Suppressor macrophage treated with lipopolysaccharide for 1 hour (primary cell): ENCODE measurements around the gene HAPLN3.

ENCODE experiments used
- DNase-seq, 3 donors: peaks; one replicate each; pipeline ENCODE4 v3.0.0-alpha.2; 2020 to 2022

The HAPLN3 gene

GRCh38 chr15:88909956-88910831 lies 14.8 kb upstream of the HAPLN3 start:
- DNase-seq = no peak

GRCh38 chr15:88908697-88909621 lies 13.6 kb upstream of the HAPLN3 start:
- DNase-seq = no peak

DNA sequence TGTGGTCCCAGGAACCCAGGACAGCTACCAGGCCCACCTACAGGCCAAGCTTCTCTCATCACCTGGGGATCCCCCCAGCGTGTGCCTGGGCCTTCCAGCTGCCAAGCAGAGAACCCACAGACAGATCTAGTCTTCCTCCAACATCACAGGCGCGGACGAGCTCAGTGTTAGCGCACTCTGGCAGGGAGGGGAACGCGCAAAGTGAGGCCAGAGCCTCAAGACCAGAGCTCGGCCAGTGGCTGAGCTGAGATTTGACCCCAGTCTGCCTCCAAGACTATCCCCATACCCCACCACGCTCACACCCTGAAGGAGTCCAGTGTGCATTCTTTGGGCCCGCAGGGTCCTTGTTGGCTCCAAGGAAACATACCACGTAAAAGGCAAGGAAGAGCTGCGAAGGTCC lies 12.8 kb upstream of the HAPLN3 start:
- no peak for DNase-seq

- no peak for DNase-seq
Observed at GRCh38 chr15:88907111-88907510, 11.8 kb upstream of the HAPLN3 start.

GRCh38 chr15:88906551-88906950 lies 11.2 kb upstream of the HAPLN3 start:
- no peak for DNase-seq

GRCh38 chr15:88906130-88906529 lies 10.8 kb upstream of the HAPLN3 start:
- DNase-seq = no peak

DNA sequence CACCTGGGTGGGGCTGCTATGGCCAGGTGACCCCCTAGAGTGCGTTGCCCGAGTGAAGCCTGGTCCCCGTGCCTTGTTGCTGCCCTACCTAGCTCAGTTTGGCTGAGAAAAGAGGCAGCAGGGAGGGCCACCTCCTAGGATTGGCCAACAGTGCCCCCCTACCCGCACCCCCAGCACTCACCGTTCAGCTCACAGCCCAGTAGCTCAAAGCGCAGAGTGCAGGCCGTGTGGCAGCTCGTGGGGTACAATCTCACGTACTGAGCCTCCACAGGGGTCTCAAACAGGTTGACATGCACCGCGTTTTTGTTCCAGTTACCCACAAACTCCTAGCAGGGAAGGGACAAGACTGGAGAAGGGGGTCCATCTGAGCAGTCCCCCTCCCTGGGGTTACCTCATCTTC lies 10.2 kb upstream of the HAPLN3 start:
- DNase-seq = no peak

DNA sequence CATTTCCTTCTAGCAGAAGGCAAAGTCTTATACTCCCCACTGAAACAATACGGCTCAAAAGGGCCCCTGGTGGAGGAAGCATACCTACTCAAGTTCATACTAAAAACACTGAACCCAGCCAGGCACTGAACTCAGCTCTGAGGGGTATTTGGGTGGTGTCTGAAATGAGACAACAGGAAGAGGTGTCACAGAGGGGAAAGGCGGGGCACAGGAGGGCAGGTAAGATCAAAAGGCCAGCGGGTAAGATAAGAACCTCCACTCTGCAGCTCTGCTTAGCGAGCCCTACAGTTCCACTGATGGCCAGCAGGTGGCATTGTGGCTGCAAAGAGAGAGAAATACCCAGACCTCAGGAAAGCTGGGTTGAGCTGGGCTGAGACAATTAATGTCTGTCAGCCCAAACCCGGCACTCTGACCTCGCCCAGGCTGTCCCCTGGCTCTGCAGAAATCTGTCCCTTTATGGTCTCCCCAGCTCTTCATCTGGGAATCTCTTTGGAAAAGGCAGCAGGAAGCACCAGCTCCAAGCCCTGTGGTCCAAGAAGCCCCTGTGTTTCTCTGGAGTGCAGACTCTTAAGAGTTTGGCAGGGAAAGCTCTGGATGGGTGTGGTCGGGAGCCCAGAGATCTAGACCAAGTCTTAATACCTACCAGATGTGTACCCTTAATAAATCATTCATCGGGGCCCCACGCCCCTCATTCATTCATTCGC lies 9.4 kb upstream of the HAPLN3 start:
- peak; percentile 78 to 86 (median 84) for DNase-seq

DNA sequence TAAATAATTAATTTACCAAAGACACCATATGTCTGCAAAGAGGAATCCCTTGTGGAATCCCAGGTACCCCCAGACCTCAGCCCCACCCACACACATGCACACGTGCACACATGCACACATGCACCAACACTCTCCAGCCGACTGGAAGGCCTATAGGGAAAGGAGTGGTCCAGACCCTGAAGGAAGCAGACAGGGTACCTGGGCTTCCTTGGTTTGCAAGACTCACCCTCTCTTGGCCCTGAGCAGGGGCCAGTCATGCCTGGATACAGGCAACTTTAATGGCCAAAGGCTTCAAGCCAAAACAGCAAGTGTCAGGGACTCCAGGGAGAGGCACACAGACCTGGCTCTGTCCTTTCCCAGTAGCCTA lies 8.9 kb upstream of the HAPLN3 start:
- DNase-seq = no peak

- peak in 1 of 3 donors; percentile 7 for DNase-seq
Observed at GRCh38 chr15:88902846-88903245, 7.5 kb upstream of the HAPLN3 start.

GRCh38 chr15:88902221-88902835 lies 7.0 kb upstream of the HAPLN3 start:
- DNase-seq = no peak

DNA sequence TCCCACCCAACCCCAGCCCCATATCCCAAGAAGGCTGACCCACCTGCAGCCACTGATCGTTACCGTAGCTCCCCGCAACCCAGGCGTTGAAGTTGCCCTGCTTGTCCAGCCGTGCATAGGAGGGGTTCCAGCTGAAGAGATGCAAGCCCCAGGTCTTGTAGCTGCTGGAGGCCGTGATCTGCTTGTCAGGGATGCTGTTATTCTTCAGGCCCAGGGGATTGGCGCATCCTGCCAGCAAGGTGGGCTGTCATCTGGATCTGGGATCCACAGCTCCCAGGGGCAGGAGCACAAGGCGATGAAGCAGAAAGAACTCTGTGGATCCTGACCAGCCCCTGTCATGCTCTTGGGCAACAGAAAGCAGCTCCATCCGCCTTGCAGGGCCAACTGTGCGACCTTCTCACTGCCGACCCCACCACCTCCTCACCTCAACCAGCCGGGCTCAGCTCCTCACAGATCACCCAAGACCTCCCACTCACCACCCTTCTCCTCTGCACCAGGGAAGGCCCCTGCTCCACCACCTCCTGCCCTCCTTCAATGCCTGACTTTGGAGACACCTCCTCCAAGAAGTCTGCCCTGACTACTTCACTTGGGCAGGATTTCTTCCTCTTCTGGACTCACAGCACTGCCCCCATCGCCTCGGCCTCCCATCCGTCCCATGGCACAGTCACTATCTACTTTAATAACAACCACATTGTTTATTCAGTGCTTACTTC lies 6.3 kb upstream of the HAPLN3 start:
- DNase-seq = no peak

DNA sequence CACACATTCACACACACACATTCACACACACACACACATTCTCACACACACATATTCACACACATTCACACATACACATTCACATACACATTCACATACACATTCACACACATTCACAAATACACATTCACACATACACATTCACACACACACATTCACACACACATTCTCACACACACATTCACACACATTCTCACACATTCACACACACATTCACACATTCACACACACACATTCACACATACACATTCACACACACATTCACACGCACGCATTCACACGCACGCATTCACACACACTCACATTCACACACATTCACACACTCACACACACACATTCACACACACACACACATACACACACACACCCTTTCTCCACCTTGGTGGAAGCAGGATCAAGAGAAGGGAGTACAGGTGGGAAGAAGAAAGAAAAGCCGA lies 5.7 kb upstream of the HAPLN3 start:
- DNase-seq = no peak

- peak in 2 of 3 donors; percentile 15 to 37 for DNase-seq
Observed at GRCh38 chr15:88900309-88900981, 5.1 kb upstream of the HAPLN3 start.

DNA sequence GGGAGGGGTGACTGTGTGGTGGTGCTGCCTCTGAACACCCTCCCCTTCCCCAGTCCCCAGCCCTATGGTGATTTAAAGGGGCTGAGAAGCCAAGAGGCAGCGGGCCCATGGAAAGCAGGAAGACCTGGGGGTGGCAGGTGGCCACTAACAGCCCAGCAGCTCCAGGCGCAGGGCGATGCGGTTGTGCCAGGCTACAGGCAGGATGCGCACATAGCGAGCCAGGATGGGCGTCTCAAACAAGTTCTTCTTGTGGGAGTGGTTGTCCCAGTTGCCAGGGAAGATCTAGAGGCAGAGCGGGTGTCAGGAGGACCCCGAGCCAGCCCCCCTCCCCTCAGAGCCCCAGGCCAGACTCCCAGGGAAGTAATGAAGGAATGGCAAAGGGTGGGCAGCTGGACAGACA lies 3.9 kb upstream of the HAPLN3 start:
- DNase-seq = no peak

GRCh38 chr15:88898736-88899135 lies 3.4 kb upstream of the HAPLN3 start:
- DNase-seq = no peak

DNA sequence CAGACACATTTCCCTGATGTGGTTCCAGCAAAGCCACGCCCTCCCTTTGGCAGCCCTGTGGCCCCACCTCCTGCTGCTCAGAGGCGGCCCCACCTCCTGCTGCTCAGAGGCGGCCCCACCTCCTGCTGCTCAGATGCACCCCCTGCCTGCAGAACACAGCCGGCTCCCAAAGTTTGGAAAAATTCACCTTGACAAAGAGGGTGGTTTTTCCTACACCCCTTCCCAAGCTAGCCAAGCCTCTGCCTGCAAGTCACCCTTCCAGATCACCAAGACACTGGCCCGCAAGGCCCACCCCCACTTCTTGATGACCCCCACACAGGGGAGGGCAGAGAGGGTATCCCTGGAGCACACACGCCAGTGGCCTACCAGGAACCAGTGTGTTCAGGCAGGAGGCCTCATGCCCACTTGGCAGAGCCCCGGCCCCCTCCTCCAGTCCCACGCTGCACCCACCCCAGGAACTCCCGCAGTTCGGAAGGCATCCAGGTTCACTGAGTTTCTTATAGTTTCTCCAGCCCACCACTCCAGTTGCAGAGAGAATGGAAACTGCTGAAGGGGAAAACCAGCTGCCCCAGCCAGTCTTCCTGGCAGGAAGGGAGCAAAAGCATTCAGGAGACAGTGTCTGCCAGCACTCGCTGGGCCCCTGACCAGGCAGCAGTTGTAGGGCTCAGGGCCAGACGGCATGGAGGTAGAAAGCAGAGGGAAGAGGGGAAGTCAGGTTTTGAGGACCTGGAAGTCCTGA lies 2.3 kb upstream of the HAPLN3 start:
- DNase-seq = peak; percentile 82 to 89 (median 86)

GRCh38 chr15:88897142-88897455 lies 1.8 kb upstream of the HAPLN3 start:
- no peak for DNase-seq

GRCh38 chr15:88896333-88897033 lies 1.1 kb upstream of the HAPLN3 start:
- no peak for DNase-seq

GRCh38 chr15:88894348-88894818 lies 961 bp downstream of the HAPLN3 start:
- peak in 2 of 3 donors; percentile 44 to 51 for DNase-seq
